IMR-90 (cell line): ENCODE measurements around the gene HSPB7. TPM values are rescaled to one million over a fixed set of nuclear protein-coding genes. Genes with fewer than 3 reads are reported as not detected.

Source experiments
- ATAC-seq: fragments of 200-7000 bp; cut with Tn5 transposase; 2 replicates; pipeline ENCODE4 v1.9.1; 2020; ENCODE audit warnings: low read depth, mild to moderate bottlenecking, moderate library complexity
- BruUV-seq: library from RNA; stranded (reverse); fragments of 400-500 nt; replicated peaks from 2 replicates; lab custom pipeline; 2021; lab: Mats Ljungman, UMichigan
- CTCF ChIA-PET: fragments of 300-600 bp; formaldehyde crosslinking; extraction: SDS; loops from one replicate; lab custom pipeline; 2021; ENCODE audit warnings: antibody characterized with exemption; lab: Yijun Ruan, JAX
- POLR2A ChIA-PET: fragments of 300-600 bp; sonication (Branson Sonifier 250); formaldehyde crosslinking; loops from one replicate; lab custom pipeline; 2022; ENCODE audit warnings: antibody characterized with exemption; ENCODE audit not compliant: unreplicated experiment; lab: Charles Lee
- DNase-seq: peaks from one replicate; pipeline ENCODE4 v3.0.0; 2013
- H2AFZ ChIP-seq: replicated peaks from 2 replicates; pipeline ENCODE3; 2013; ENCODE audit warnings: low read length, mild to moderate bottlenecking; ENCODE audit not compliant: poor library complexity
- H2AK5ac ChIP-seq: 2 replicates; pipeline ENCODE4 v1.6.1; 2013; ENCODE audit warnings: low read depth, low read length, inconsistent platforms
- H2AK9ac ChIP-seq: replicated peaks from 2 replicates; pipeline ENCODE3; 2013; ENCODE audit warnings: mild to moderate bottlenecking, low read depth, low read length, moderate library complexity; ENCODE audit not compliant: poor library complexity
- H2BK120ac ChIP-seq: 2 replicates; pipeline ENCODE4 v1.6.1; 2013; ENCODE audit warnings: low read depth, low read length, inconsistent platforms
- H2BK15ac ChIP-seq: 3 replicates; pipeline ENCODE4 v1.6.1; 2013; ENCODE audit warnings: low read depth, low read length, inconsistent platforms
- H2BK20ac ChIP-seq: 2 replicates; pipeline ENCODE4 v1.6.1; 2013; ENCODE audit warnings: low read depth, mild to moderate bottlenecking, inconsistent platforms, low read length, moderate library complexity
- H2BK5ac ChIP-seq: 2 replicates; pipeline ENCODE4 v1.6.1; 2013; ENCODE audit warnings: mild to moderate bottlenecking, low read depth, low read length, inconsistent platforms; ENCODE audit not compliant: poor library complexity, severe bottlenecking
- H3K14ac ChIP-seq: replicated peaks from 2 replicates; pipeline ENCODE4 v1.6.1; 2013; ENCODE audit warnings: low read depth, low read length, inconsistent platforms
- H3K18ac ChIP-seq: 2 replicates; pipeline ENCODE4 v1.6.1; 2013; ENCODE audit warnings: low read depth, low read length, control low read depth
- H3K23ac ChIP-seq: 2 replicates; pipeline ENCODE4 v1.6.1; 2013; ENCODE audit warnings: low read depth, low read length, inconsistent platforms
- H3K27ac ChIP-seq: 2 replicates; pipeline ENCODE4 v1.5.1; 2013; ENCODE audit warnings: mild to moderate bottlenecking, control low read depth, low read length; ENCODE audit not compliant: insufficient read depth
- H3K27me3 ChIP-seq: 2 replicates; pipeline ENCODE4 v1.6.1; 2013; ENCODE audit warnings: low read length; ENCODE audit not compliant: control insufficient read depth, insufficient read depth
- H3K36me3 ChIP-seq: 2 replicates; pipeline ENCODE4 v1.6.1; 2013; ENCODE audit warnings: low read length, mixed read lengths; ENCODE audit not compliant: control insufficient read depth, insufficient read depth
- H3K4ac ChIP-seq: 2 replicates; pipeline ENCODE4 v1.6.1; 2013; ENCODE audit warnings: low read depth, low read length, inconsistent platforms
- H3K4me1 ChIP-seq: 2 replicates; pipeline ENCODE4 v1.6.1; 2013; ENCODE audit warnings: low read length, mixed read lengths; ENCODE audit not compliant: control insufficient read depth, insufficient read depth
- H3K4me2 ChIP-seq: 2 replicates; pipeline ENCODE4 v1.6.1; 2013; ENCODE audit warnings: low read depth, mild to moderate bottlenecking, control low read depth, low read length, moderate library complexity
- H3K4me3 ChIP-seq: 2 replicates; pipeline ENCODE4 v1.5.1; 2013; ENCODE audit warnings: low read depth, mild to moderate bottlenecking, control low read depth, low read length, moderate library complexity; ENCODE audit not compliant: insufficient read depth
- H3K56ac ChIP-seq: 2 replicates; pipeline ENCODE4 v1.6.1; 2013; ENCODE audit warnings: low read length, inconsistent platforms; ENCODE audit not compliant: insufficient read depth; ENCODE audit errors: extremely low read depth
- H3K79me1 ChIP-seq, 2 experiments: 2 replicates each; pipeline ENCODE4 v1.6.1; 2013; ENCODE audit warnings: low read length in 2 of 2, inconsistent platforms in 1 of 2, low read depth in 1 of 2
- H3K9ac ChIP-seq: 2 replicates; pipeline ENCODE4 v1.6.1; 2013; ENCODE audit warnings: low read depth, low read length, control low read depth
- H3K9me1 ChIP-seq: 2 replicates; pipeline ENCODE4 v1.6.1; 2013; ENCODE audit warnings: low read length, inconsistent platforms; ENCODE audit not compliant: insufficient read depth
- H3K9me3 ChIP-seq: 2 replicates; pipeline ENCODE4 v1.6.1; 2013; ENCODE audit warnings: low read length; ENCODE audit not compliant: control insufficient read depth, insufficient read depth
- H4K20me1 ChIP-seq: 2 replicates; pipeline ENCODE4 v1.6.1; 2013; ENCODE audit warnings: low read length, inconsistent platforms; ENCODE audit not compliant: insufficient read depth
- H4K5ac ChIP-seq: 2 replicates; pipeline ENCODE4 v1.6.1; 2013; ENCODE audit warnings: mild to moderate bottlenecking, low read depth, low read length, control low read depth
- H4K8ac ChIP-seq, 2 experiments: 2 replicates each; pipeline ENCODE4 v1.6.1; 2013; ENCODE audit warnings: low read depth in 2 of 2, low read length in 2 of 2, control low read depth in 1 of 2, inconsistent platforms in 1 of 2
- H4K91ac ChIP-seq: 2 replicates; pipeline ENCODE4 v1.6.1; 2013; ENCODE audit warnings: low read depth, low read length, inconsistent platforms; ENCODE audit not compliant: insufficient read depth
- FOS ChIP-seq: fragments of 150-350 bp; IDR thresholded peaks from 2 replicates; pipeline ENCODE4 v1.6.1; 2016; ENCODE audit warnings: low read depth, low read length
- RFX5 ChIP-seq: IDR thresholded peaks from 2 replicates; pipeline ENCODE4 v1.8.0; 2012; ENCODE audit warnings: low read depth, mild to moderate bottlenecking, low read length, moderate library complexity
- WGBS, 2 experiments: methylation state at CpG; one replicate each; pipeline versions ENCODE4 v1.1.5 to v1.1.7; 2013; ENCODE audit warnings: missing lambda C conversion rate in 2 of 2; ENCODE audit not compliant: insufficient read length in 1 of 2; ENCODE audit errors: extremely low coverage in 2 of 2; 5-methylcytosine and 5-hydroxymethylcytosine counted together
- dilution Hi-C: fragments of 300-500 bp; cut with HindIII; formaldehyde crosslinking; loops from one replicate; pipeline ENCODE4 v1.14.3; 2018; ENCODE audit warnings: low sequenced_read_pairs; ENCODE audit not compliant: unreplicated experiment
- in situ Hi-C: fragments of 300-500 bp; cut with MboI; formaldehyde crosslinking; loops from 3 replicates; pipeline ENCODE4 v1.14.3; 2019; ENCODE audit warnings: low sequenced_read_pairs, inconsistent platforms, mixed read lengths
- intact Hi-C: fragments of 100-400 bp; cut with micrococcal nuclease; formaldehyde crosslinking; loops from 2 replicates; pipeline ENCODE4 v1.10.0; 2022
- polyA plus RNA-seq, 3 experiments: library from polyadenylated mRNA; depleted of rRNA; stranded (reverse); fragments of >200 nt; gene quantifications; 2 replicates each; pipeline ENCODE4 v1.2.3, GENCODE V29; 2012; ENCODE audit warnings: low replicate concordance in 1 of 3
- total RNA-seq: library from RNA; depleted of rRNA; stranded (reverse); fragments of >200 nt; gene quantifications from 2 replicates; pipeline ENCODE4 v1.2.3, GENCODE V29; 2012

HSPB7 gene
- total and polyA plus RNA-seq, 2 of the 4 experiments (the other 2 are of a cell fraction) = 0.54 to 3.0 TPM

- Histone ChIP-seq H3K14ac (peak overlapping the region; percentile 62), H2AK5ac (peak overlapping the region; percentile 95), H3K79me1 (no peaks in the 10 kb centered on the region), H4K91ac (peak overlapping the region; percentile 70; the same call in 1 of the 2 replicates), H3K18ac (peak overlapping the region; percentile 24), H2AFZ (peak overlapping the region; percentile 59), H2BK5ac (peak overlapping the region; percentile 59), H3K4me2 (no peak overlapping the region), H3K9me3 (no peaks in the 10 kb centered on the region), H3K23ac (no peak overlapping the region), H4K5ac (no peak overlapping the region), H2BK20ac (no peak overlapping the region), H4K20me1 (no peaks in the 10 kb centered on the region), H2AK9ac (peak overlapping the region; percentile 68), H3K4me1 (peaks cover 23% of the 10 kb centered on the region), H3K36me3 (no peaks in the 10 kb centered on the region), H3K56ac (no peak overlapping the region), H2BK15ac (peak overlapping the region; percentile 2; the same call in 1 of the 3 replicates), H4K8ac (peak overlapping the region in 1 of 2 experiments; percentile 26; a peak in 1 of 4 replicates), H3K4ac (peak overlapping the region; percentile 72), H3K9ac (no peak overlapping the region), H3K27ac (no peak overlapping the region), H3K27me3 (no peaks in the 10 kb centered on the region; the same call in 1 of the 2 replicates), H2BK120ac (peak overlapping the region; percentile 70), H3K4me3 (no peak overlapping the region), H3K9me1 (peaks cover 3% of the 10 kb centered on the region)
- BruUV-seq = no TSS peak
- in situ Hi-C loops = no loop called here
- DNase-seq (peak; percentile 35), ATAC-seq (peak; percentile 30; the same call in 1 of the 2 replicates)
- intact Hi-C loops = no loop called here
- WGBS, 2 experiments = 17% methylated on average over 4 of the region's 9 CpGs; no CpG with 5 or more reads in 1 of the 2 experiments
- TF ChIP-seq FOS = 0 out of 2 replicates have a peak, but pooled peaks have one; percentile 2
- TF ChIP-seq RFX5 = no peak
- dilution Hi-C loops = no loop called here
- ChIA-PET CTCF (no interaction called here), POLR2A (no interaction called here)
Measured at GRCh38 chr1:16019644-16020277, 1.9 kb upstream of the HSPB7 start.
